ENCODE measurements around the gene DNAJA3. TPM values are rescaled to one million over a fixed set of nuclear protein-coding genes. Genes with fewer than 3 reads are reported as not detected.
"Not testable (repeated sequence)": the region's sequence is repeated elsewhere in the genome, so short reads cannot be mapped to it uniquely, and the experiment has no call there.

DNAJA3 gene
- total RNA-seq, 2 experiments from 2014 or later = 86.8 to 101 TPM

GRCh38 chr16:4391631-4392381 is 33.9 kb upstream of the DNAJA3 start:
- H3K36me3 Mint-ChIP-seq (ENCODE audit: low read depth) = peaks cover 11% of the 10 kb centered on the region
- H3K27me3 Mint-ChIP-seq = no peaks in the 10 kb centered on the region
- ChIA-PET CTCF (interaction anchor here (0.6 to 8.6 kb wide), 4 partner anchors 12 to 134 kb away, joined by 3 to 65 read pairs (median 4); no protein-coding TSS in a partner anchor), POLR2A (interaction anchor here (1.0 to 1.1 kb wide), 2 partner anchors 20 to 120 kb away, joined by 3 read pairs; no protein-coding TSS in a partner anchor)
- DNase-seq = no peak
- intact Hi-C loops (cut with micrococcal nuclease) = no loop called here
- ATAC-seq = peak; percentile 30
- TF ChIP-seq CTCF (IDR thresholded peaks at IDR 0.05) = no peak
- H3K9me3 Mint-ChIP-seq = no peaks in the 10 kb centered on the region
- no peak overlapping the region for H3K4me3 Mint-ChIP-seq
- H3K27ac Mint-ChIP-seq = no peak overlapping the region
- peaks cover 5% of the 10 kb centered on the region for H3K4me1 Mint-ChIP-seq (ENCODE audit: low read depth)

- no peaks in the 10 kb centered on the region for H3K9me3 Mint-ChIP-seq
- ATAC-seq = no peak
- no peak overlapping the region for H3K4me3 Mint-ChIP-seq
- H3K36me3 Mint-ChIP-seq (ENCODE audit: low read depth) = peaks cover 11% of the 10 kb centered on the region
- no peak overlapping the region for H3K27ac Mint-ChIP-seq
- no peaks in the 10 kb centered on the region for H3K27me3 Mint-ChIP-seq
- ChIA-PET CTCF (interaction anchor here (0.9 to 8.6 kb wide), 5 partner anchors 11 to 104 kb away, joined by 3 to 65 read pairs (median 3); no protein-coding TSS in a partner anchor), POLR2A (interaction anchor here (1.0 to 1.1 kb wide), 2 partner anchors 19 to 121 kb away, joined by 3 read pairs; no protein-coding TSS in a partner anchor)
- peaks cover 5% of the 10 kb centered on the region for H3K4me1 Mint-ChIP-seq (ENCODE audit: low read depth)
- DNase-seq = no peak
- TF ChIP-seq CTCF (IDR thresholded peaks at IDR 0.05) = no peak
- intact Hi-C loops (cut with micrococcal nuclease) = no loop called here
Measured at GRCh38 chr16:4392382-4393239, 33.1 kb upstream of the DNAJA3 start.

DNA sequence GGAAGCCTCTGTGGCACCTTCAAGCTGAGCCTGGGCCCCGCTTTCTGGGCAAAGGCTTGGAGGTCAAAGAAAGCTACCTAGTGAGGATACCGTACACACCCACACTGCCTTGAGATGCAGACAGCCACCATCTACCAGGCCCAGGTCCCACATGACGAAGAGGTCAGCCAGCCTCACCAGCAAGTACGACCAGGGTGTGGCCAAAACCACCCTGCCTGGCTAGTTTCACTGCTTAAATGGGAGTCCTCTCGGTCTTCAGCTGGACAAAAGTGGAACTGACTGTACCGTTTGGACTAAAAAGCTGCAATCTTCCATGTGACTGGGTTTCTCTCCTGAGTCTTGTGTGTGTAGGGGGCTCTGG is 32.4 kb upstream of the DNAJA3 start:
- ChIA-PET CTCF (interaction anchor here (0.9 to 8.6 kb wide), 4 partner anchors 10 to 104 kb away, joined by 3 to 65 read pairs (median 4); no protein-coding TSS in a partner anchor), POLR2A (no interaction called here)
- TF ChIP-seq CTCF (IDR thresholded peaks at IDR 0.05) = no peak
- no peak for ATAC-seq
- Mint-ChIP-seq H3K4me1 (ENCODE audit: low read depth) (peaks cover 5% of the 10 kb centered on the region), H3K36me3 (ENCODE audit: low read depth) (peaks cover 11% of the 10 kb centered on the region), H3K27ac (no peak overlapping the region), H3K9me3 (no peaks in the 10 kb centered on the region), H3K4me3 (no peak overlapping the region), H3K27me3 (no peaks in the 10 kb centered on the region)
- no peak for DNase-seq
- intact Hi-C loops (cut with micrococcal nuclease) = no loop called here

GRCh38 chr16:4393850-4394249 is 31.8 kb upstream of the DNAJA3 start:
- intact Hi-C loops (cut with micrococcal nuclease); H3K27ac Mint-ChIP-seq; ATAC-seq; H3K4me3 Mint-ChIP-seq; DNase-seq; H3K9me3 Mint-ChIP-seq; H3K4me1 Mint-ChIP-seq (ENCODE audit: low read depth); H3K27me3 Mint-ChIP-seq: not testable (repeated sequence)
- CTCF ChIA-PET = interaction anchor here (1.1 to 8.6 kb wide), 2 partner anchors 10 to 16 kb away, joined by 3 to 65 read pairs; no protein-coding TSS in a partner anchor
- POLR2A ChIA-PET = interaction anchor here (0.6 kb wide), 1 partner anchor 104 kb away, joined by 3 read pairs; no protein-coding TSS in a partner anchor
- peaks cover 11% of the 10 kb centered on the region for H3K36me3 Mint-ChIP-seq (ENCODE audit: low read depth)

DNA sequence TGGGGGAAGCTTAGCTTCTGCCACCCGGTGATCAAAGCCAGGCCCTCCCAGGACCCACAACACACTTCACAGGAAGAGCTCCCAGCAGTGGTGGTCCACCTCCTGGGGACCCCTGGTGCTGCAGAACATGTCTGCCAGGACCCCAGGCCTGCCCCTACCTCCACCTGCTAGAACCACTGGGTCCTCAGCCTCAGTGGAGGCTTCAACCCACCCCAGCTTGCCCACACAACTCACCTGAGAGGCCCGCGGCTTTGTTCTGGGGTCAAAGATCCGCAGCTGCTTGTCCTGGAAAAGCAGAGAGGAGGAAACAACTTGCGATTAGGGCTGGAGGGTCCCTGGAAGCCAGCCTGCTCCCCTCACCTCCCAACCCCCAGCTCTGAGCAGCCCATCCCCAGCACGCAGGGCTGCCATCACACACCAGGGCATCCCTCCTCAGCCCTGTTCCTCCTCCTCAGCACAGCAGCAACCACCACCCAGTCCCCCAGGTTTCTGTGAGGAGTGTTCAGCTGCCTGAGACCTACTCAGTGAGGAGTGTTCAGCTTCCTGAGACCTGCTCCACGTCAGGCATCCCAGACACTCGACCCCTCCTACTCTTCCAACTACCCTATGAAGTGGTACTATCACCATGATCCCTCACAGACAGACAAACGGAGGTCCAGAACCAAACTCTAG is 30.5 kb upstream of the DNAJA3 start:
- Mint-ChIP-seq H3K27me3 (no peaks in the 10 kb centered on the region), H3K4me3 (no peak overlapping the region), H3K9me3 (no peaks in the 10 kb centered on the region), H3K4me1 (ENCODE audit: low read depth) (peaks cover 5% of the 10 kb centered on the region), H3K27ac (no peak overlapping the region), H3K36me3 (ENCODE audit: low read depth) (peaks cover 10% of the 10 kb centered on the region)
- intact Hi-C loops (cut with micrococcal nuclease) = no loop called here
- DNase-seq (no peak), ATAC-seq (no peak)
- TF ChIP-seq CTCF (IDR thresholded peaks at IDR 0.05) = no peak
- ChIA-PET POLR2A (interaction anchor here (1.4 kb wide), 1 partner anchor 15 kb away, joined by 6 read pairs; no protein-coding TSS in a partner anchor), CTCF (interaction anchor here (8.6 kb wide), 1 partner anchor 8 kb away, joined by 65 read pairs; no protein-coding TSS in a partner anchor)

Measured in activated CD8-positive, alpha-beta T cell treated with anti-CD3 and anti-CD28 coated beads for 36 hours (primary cell).